HepG2 (cell line): Measurements from ENCODE around the gene VAMP5. TPM values are rescaled to one million over a fixed set of nuclear protein-coding genes. Genes with fewer than 3 reads are reported as not detected.

Experiments used
- AFF4 ChIP-seq: sonication (generic); formaldehyde crosslinking; IDR thresholded peaks from 2 replicates; pipeline ENCODE4 v1.4.0; 2020; ENCODE audit warnings: missing genetic modification reagents
- ATF3 ChIP-seq: sonication (generic); formaldehyde crosslinking; IDR thresholded peaks from 2 replicates; pipeline ENCODE4 v1.4.0; 2020; ENCODE audit warnings: missing genetic modification reagents
- ETS1 ChIP-seq: sonication (generic); formaldehyde crosslinking; IDR thresholded peaks from 2 replicates; pipeline ENCODE4 v1.4.0; 2020; ENCODE audit warnings: missing genetic modification reagents
- FOXK1 ChIP-seq: sonication (generic); formaldehyde crosslinking; IDR thresholded peaks from 2 replicates; pipeline ENCODE4 v1.4.0; 2020; ENCODE audit warnings: low read depth, missing genetic modification reagents, borderline replicate concordance
- FOXP1 ChIP-seq, 2 experiments: fragments of 450-650 bp in 1 of 2; IDR thresholded peaks; 2 replicates each; pipeline ENCODE4 v1.6.1; 2017 to 2018; ENCODE audit warnings: antibody characterized with exemption in 1 of 2
- HES4 ChIP-seq: sonication (generic); formaldehyde crosslinking; IDR thresholded peaks from 2 replicates; pipeline ENCODE4 v1.9.0; 2021; ENCODE audit warnings: mild to moderate bottlenecking, missing genetic modification reagents, borderline replicate concordance
- HNRNPLL ChIP-seq: fragments of 200-400 bp; formaldehyde crosslinking; IDR thresholded peaks from 2 replicates; pipeline ENCODE4 v1.6.1; 2017; ENCODE audit warnings: mild to moderate bottlenecking, low read depth, low read length; ENCODE audit not compliant: poor library complexity, severe bottlenecking
- MAF1 ChIP-seq: sonication (generic); formaldehyde crosslinking; IDR thresholded peaks from 2 replicates; pipeline ENCODE4 v1.5.0; 2020; ENCODE audit warnings: missing genetic modification reagents, borderline replicate concordance
- MEIS1 ChIP-seq: sonication (generic); formaldehyde crosslinking; IDR thresholded peaks from 2 replicates; pipeline ENCODE4 v1.9.0; 2021; ENCODE audit warnings: mild to moderate bottlenecking, missing genetic modification reagents, moderate library complexity, borderline replicate concordance
- MIER2 ChIP-seq: IDR thresholded peaks from 2 replicates; pipeline ENCODE4 v1.6.1; 2016; ENCODE audit warnings: missing biosample characterization, missing genetic modification reagents
- NCOA5 ChIP-seq: sonication (generic); formaldehyde crosslinking; IDR thresholded peaks from 2 replicates; pipeline ENCODE4 v1.4.0; 2020; ENCODE audit warnings: missing genetic modification reagents
- NFKBIZ ChIP-seq: IDR thresholded peaks from 2 replicates; pipeline ENCODE4 v1.6.1; 2018; ENCODE audit warnings: missing genetic modification reagents, missing compliant biosample characterization
- NKX3-1 ChIP-seq: sonication (generic); formaldehyde crosslinking; IDR thresholded peaks from 2 replicates; pipeline ENCODE4 v1.5.0; 2020; ENCODE audit warnings: missing genetic modification reagents
- POGZ ChIP-seq: sonication (generic); formaldehyde crosslinking; IDR thresholded peaks from 2 replicates; pipeline ENCODE4 v1.4.0; 2020; ENCODE audit warnings: mild to moderate bottlenecking, missing genetic modification reagents
- RBFOX2 ChIP-seq: fragments of 200-400 bp; formaldehyde crosslinking; IDR thresholded peaks from 2 replicates; pipeline ENCODE4 v1.6.1; 2017; ENCODE audit warnings: low read depth, mild to moderate bottlenecking, low read length
- RXRB ChIP-seq: IDR thresholded peaks from 2 replicates; pipeline ENCODE4 v1.6.1; 2016; ENCODE audit warnings: borderline replicate concordance, missing genetic modification reagents, missing compliant biosample characterization
- SIN3B ChIP-seq: fragments of 150-350 bp; IDR thresholded peaks from 2 replicates; pipeline ENCODE4 v1.6.1; 2014; ENCODE audit warnings: low read length
- SRSF4 ChIP-seq: fragments of 200-400 bp; formaldehyde crosslinking; IDR thresholded peaks from one replicate; pipeline ENCODE4 v1.6.1; 2018; ENCODE audit warnings: mild to moderate bottlenecking, low read depth, low read length, moderate library complexity; ENCODE audit not compliant: poor library complexity, severe bottlenecking
- SYNCRIP ChIP-seq: fragments of 200-400 bp; formaldehyde crosslinking; IDR thresholded peaks from 2 replicates; pipeline ENCODE4 v1.6.1; 2018; ENCODE audit warnings: mild to moderate bottlenecking, low read depth, low read length; ENCODE audit not compliant: insufficient read depth
- ZNF24 ChIP-seq: fragments of 450-650 bp; IDR thresholded peaks from 2 replicates; pipeline ENCODE4 v1.6.1; 2017; ENCODE audit warnings: antibody characterized with exemption, mild to moderate bottlenecking
- ZNF343 ChIP-seq: sonication (generic); formaldehyde crosslinking; IDR thresholded peaks from 2 replicates; pipeline ENCODE4 v1.4.0; 2020; ENCODE audit warnings: mild to moderate bottlenecking, missing genetic modification reagents
- ZNF709 ChIP-seq: sonication (generic); formaldehyde crosslinking; IDR thresholded peaks from 2 replicates; pipeline ENCODE4 v1.5.0; 2020; ENCODE audit warnings: mild to moderate bottlenecking, missing genetic modification reagents
- polyA plus RNA-seq, 8 experiments: library from polyadenylated mRNA; depleted of rRNA in 3 of 8; stranded (reverse) in 7 of 8; unstranded in 1 of 8; fragments of >200 nt; fragmentation: Illumina TruSeq in 4 of 8; extraction: Trizol in 4 of 8; gene quantifications; 2 replicates each; pipeline versions ENCODE4 v1.2.1 to v1.2.3, GENCODE V29; 2011 to 2016; ENCODE audit warnings: low read depth in 4 of 8, missing spikeins in 1 of 8, mixed read lengths in 1 of 8; ENCODE audit not compliant: insufficient read depth in 1 of 8
- total RNA-seq, 5 experiments: library from RNA; depleted of rRNA; stranded (reverse); fragments of >200 nt; fragmentation: Illumina TruSeq; extraction: Trizol; gene quantifications; 2 replicates each; pipeline ENCODE4 v1.2.3, GENCODE V29; 2016; ENCODE audit warnings: low read depth in 1 of 5

The VAMP5 gene
- total and polyA plus RNA-seq, 2 of the 13 experiments (the other 11 are each of a cell fraction or from before 2014, with no cell fraction given) = 7.2 to 56.7 TPM

GRCh38 chr2:85561280-85562212 is 22.7 kb upstream of the VAMP5 start, which contains the start of gene GGCX (continued):
- TF ChIP-seq ATF3 (CRISPR knock-in tag) (0 out of 2 replicates have a peak, but pooled peaks have one; percentile 39), NKX3-1 (CRISPR knock-in tag) (peak; percentile 33; the same call in 1 of the 2 replicates), HNRNPLL (peak; percentile 91), MEIS1 (peak; percentile 68), HES4 (CRISPR knock-in tag) (peak; percentile 35), FOXP1 (IDR thresholded peaks at IDR 0.05) (no peak), FOXP1 (CRISPR knock-in tag; IDR thresholded peaks at IDR 0.05) (no peak; the same call in 1 of the 2 replicates), FOXK1 (CRISPR knock-in tag) (peak; percentile 94), NCOA5 (CRISPR knock-in tag) (no peak), ETS1 (peak; percentile 39; the same call in 1 of the 2 replicates), AFF4 (peak; percentile 71; the same call in 1 of the 2 replicates), POGZ (peak; percentile 92), RBFOX2 (peak; percentile 98), MIER2 (CRISPR knock-in tag) (peak; percentile 66), NFKBIZ (0 out of 2 replicates have a peak, but pooled peaks have one; percentile 35), SYNCRIP (no peak), ZNF24 (peak; percentile 34; the same call in 1 of the 2 replicates), ZNF343 (peak; percentile 73; the same call in 1 of the 2 replicates), MAF1 (CRISPR knock-in tag) (peak; percentile 88; the same call in 1 of the 2 replicates), SRSF4 (no peak), SIN3B (peak; percentile 77; the same call in 1 of the 2 replicates), ZNF709 (CRISPR knock-in tag) (peak; percentile 97), RXRB (peak; percentile 62; the same call in 1 of the 2 replicates)
